Left kidney (tissue), 2 donors: Measurements from ENCODE around the gene ADGB. TPM values are rescaled to one million over a fixed set of nuclear protein-coding genes. Genes with fewer than 3 reads are reported as not detected.

ENCODE experiments used
- DNase-seq: peaks from one replicate; pipeline ENCODE4 v3.0.0-alpha.2; 2013
- polyA plus RNA-seq: library from polyadenylated mRNA; unstranded; fragments of 120-200 nt; gene quantifications from one replicate; pipeline ENCODE4 v1.2.1, GENCODE V29; 2013; ENCODE audit not compliant: insufficient read length

ADGB gene
- polyA plus RNA-seq, 1 donor = 0.62 TPM

- no peak for DNase-seq
Observed at GRCh38 chr6:146862508-146862919, 263.7 kb downstream of the ADGB start.

- no peak for DNase-seq
Observed at GRCh38 chr6:146864300-146864699, 265.5 kb downstream of the ADGB start.

GRCh38 chr6:146864885-146865284 is 266.1 kb downstream of the ADGB start:
- DNase-seq = no peak

Other genes starting within 250 kb of the ADGB start
- gene RAB32, start 55.1 kb upstream of the ADGB start, polyA plus RNA-seq = 25.4 TPM